ENCODE data around the gene MPRIP. TPM values are rescaled to one million over a fixed set of nuclear protein-coding genes. Genes with fewer than 3 reads are reported as not detected.

MPRIP gene
- total and polyA plus RNA-seq, 2 donors (not counting 3 experiments of a cell fraction or from before 2014, with no cell fraction given), result 94.6 to 246 TPM

GRCh38 chr17:17150448-17150800 lies 108.2 kb downstream of the MPRIP start:
- no peaks in the 10 kb centered on the region for H4K20me1 ChIP-seq (replicated peaks; ENCODE audit: control insufficient read depth, extremely low read depth, insufficient read depth, low read length)
- H3K4me1 ChIP-seq (ENCODE audit: control insufficient read depth, extremely low read depth, insufficient read depth, low read length), result peaks cover 24% of the 10 kb centered on the region
- no peak overlapping the region for H2AFZ ChIP-seq (ENCODE audit: low read depth, low read length)
- H3K9ac ChIP-seq (replicated peaks; ENCODE audit: extremely low read depth, insufficient read depth, low read length), result no peak overlapping the region
- H3K4me2 ChIP-seq (ENCODE audit: insufficient read depth, low read length), result no peak overlapping the region
- peaks cover 3% of the 10 kb centered on the region for H3K79me2 ChIP-seq (ENCODE audit: control insufficient read depth, insufficient read depth, low read length)
- POLR2A ChIA-PET, result no interaction called here
- FAIRE-seq, result no peak
- H3K27ac ChIP-seq (ENCODE audit: insufficient read depth, low read depth, low read length), result no peak overlapping the region
- H3K4me3 ChIP-seq (replicated peaks in 1 of 3; ENCODE audit: insufficient read depth in 1 of 3, low read depth in 1 of 3, low read length in 3 of 3), result no peak overlapping the region
- BruUV-seq (replicated peaks), result no TSS peak
- no peaks in the 10 kb centered on the region for H3K9me1 ChIP-seq (replicated peaks; ENCODE audit: control insufficient read depth, extremely low read depth, insufficient read depth, low read length)
- dilution Hi-C loops (cut with MboI; ENCODE audit: extremely low pct_ligation_motif_present, low sequenced_read_pairs), result no loop called here
- TF ChIP-seq POLR2AphosphoS5 (IDR thresholded peaks at IDR 0.05; ENCODE audit: insufficient read depth, low read depth, low read length), result no peak
- TF ChIP-seq MYC (IDR thresholded peaks at IDR 0.05; ENCODE audit: low read depth, low read length), result no peak
- TF ChIP-seq EZH2 (IDR thresholded peaks at IDR 0.05; ENCODE audit: borderline replicate concordance, low read depth, low read length, severe bottlenecking), result no peak
- no peak for TF ChIP-seq POLR2A (IDR thresholded peaks at IDR 0.05; ENCODE audit: low read depth, low read length)
- no peak for TF ChIP-seq FOS (IDR thresholded peaks at IDR 0.05; ENCODE audit: borderline replicate concordance, insufficient read depth, low read length)
- TF ChIP-seq JUN (IDR thresholded peaks at IDR 0.05; ENCODE audit: borderline replicate concordance, insufficient read depth, insufficient read length, low read depth), result no peak
- TF ChIP-seq MAX (IDR thresholded peaks at IDR 0.05; ENCODE audit: insufficient read depth, insufficient read length), result no peak
- no peak for TF ChIP-seq GATA2 (IDR thresholded peaks at IDR 0.05; ENCODE audit: insufficient read depth, insufficient read length, low read depth, low read length)
- H3K36me3 ChIP-seq (ENCODE audit: control insufficient read depth in 2 of 2, extremely low read depth in 1 of 2, insufficient read depth in 2 of 2, low read length in 2 of 2), result peaks cover 24 to 53% of the 10 kb centered on the region in 2 experiments
- no peaks in the 10 kb centered on the region for H3K27me3 ChIP-seq (ENCODE audit: control insufficient read depth in 2 of 2, insufficient read depth in 2 of 2, low read length in 2 of 2)
- CTCF ChIA-PET, result no interaction called here
- no peak for DNase-seq (ENCODE audit: low read depth, low spot score)
- intact Hi-C loops (cut with micrococcal nuclease), result no loop called here
- no peaks in the 10 kb centered on the region for H3K9me3 ChIP-seq (replicated peaks; ENCODE audit: control insufficient read depth, insufficient read depth, low read length)

DNA sequence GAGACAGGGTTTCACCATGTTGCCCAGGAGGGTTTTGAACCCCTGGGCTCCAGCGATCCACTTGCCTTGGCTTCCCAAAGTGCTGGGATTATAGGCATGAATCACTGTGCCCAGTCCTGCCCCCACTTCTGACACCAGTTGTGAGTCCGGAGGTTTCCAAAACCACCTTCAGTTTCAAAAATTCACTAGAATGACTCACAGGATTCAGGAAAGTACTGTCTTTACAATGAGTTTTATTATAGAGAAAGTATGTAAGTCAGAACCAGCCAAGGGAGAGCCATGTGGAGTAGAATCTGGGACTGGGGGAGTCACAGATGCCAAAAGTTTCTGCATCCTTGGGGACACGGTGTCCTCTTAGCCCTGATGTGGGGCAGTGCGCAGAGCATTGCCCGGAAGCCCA lies 108.8 kb downstream of the MPRIP start:
- FAIRE-seq (peak; percentile 82), DNase-seq (ENCODE audit: low read depth, low spot score) (peak; percentile 59)
- H3K4me3 ChIP-seq (replicated peaks in 1 of 3; ENCODE audit: insufficient read depth in 1 of 3, low read depth in 1 of 3, low read length in 3 of 3), result no peak overlapping the region
- intact Hi-C loops (cut with micrococcal nuclease), result no loop called here
- H3K4me2 ChIP-seq (ENCODE audit: insufficient read depth, low read length), result peak overlapping the region; percentile 38
- ChIA-PET CTCF (interaction anchor here (3.1 kb wide), 1 partner anchor 9 kb away, joined by 40 read pairs; no protein-coding TSS in a partner anchor), POLR2A (no interaction called here)
- H3K27ac ChIP-seq (ENCODE audit: insufficient read depth, low read depth, low read length), result peak overlapping the region; percentile 80
- H3K9me3 ChIP-seq (replicated peaks; ENCODE audit: control insufficient read depth, insufficient read depth, low read length), result no peaks in the 10 kb centered on the region
- dilution Hi-C loops (cut with MboI; ENCODE audit: extremely low pct_ligation_motif_present, low sequenced_read_pairs), result no loop called here
- H3K36me3 ChIP-seq (ENCODE audit: control insufficient read depth in 2 of 2, extremely low read depth in 1 of 2, insufficient read depth in 2 of 2, low read length in 2 of 2), result peaks cover 24 to 53% of the 10 kb centered on the region in 2 experiments
- H4K20me1 ChIP-seq (replicated peaks; ENCODE audit: control insufficient read depth, extremely low read depth, insufficient read depth, low read length), result no peaks in the 10 kb centered on the region
- no peaks in the 10 kb centered on the region for H3K9me1 ChIP-seq (replicated peaks; ENCODE audit: control insufficient read depth, extremely low read depth, insufficient read depth, low read length)
- no TSS peak for BruUV-seq (replicated peaks)
- no peaks in the 10 kb centered on the region for H3K27me3 ChIP-seq (ENCODE audit: control insufficient read depth in 2 of 2, insufficient read depth in 2 of 2, low read length in 2 of 2)
- no peak overlapping the region for H3K9ac ChIP-seq (replicated peaks; ENCODE audit: extremely low read depth, insufficient read depth, low read length)
- TF ChIP-seq MYC (IDR thresholded peaks at IDR 0.05; ENCODE audit: low read depth, low read length), result no peak
- peak; percentile 80 for TF ChIP-seq FOS (IDR thresholded peaks at IDR 0.05; ENCODE audit: borderline replicate concordance, insufficient read depth, low read length)
- TF ChIP-seq JUN (IDR thresholded peaks at IDR 0.05; ENCODE audit: borderline replicate concordance, insufficient read depth, insufficient read length, low read depth), result peak; percentile 35
- no peak overlapping the region for H2AFZ ChIP-seq (ENCODE audit: low read depth, low read length)
- H3K4me1 ChIP-seq (ENCODE audit: control insufficient read depth, extremely low read depth, insufficient read depth, low read length), result peaks cover 24% of the 10 kb centered on the region
- H3K79me2 ChIP-seq (ENCODE audit: control insufficient read depth, insufficient read depth, low read length), result peaks cover 3% of the 10 kb centered on the region

Data from endothelial cell of umbilical vein (primary cell).